CD4-positive, CD25-positive, alpha-beta regulatory T cell (primary cell): ENCODE data around the gene OPN1LW. TPM values are rescaled to one million over a fixed set of nuclear protein-coding genes. Genes with fewer than 3 reads are reported as not detected.
"Not testable (repeated sequence)": the region's sequence is repeated elsewhere in the genome, so short reads cannot be mapped to it uniquely, and the experiment has no call there.

Experiments
- ATAC-seq, 2 donors: fragments of 150-1000 bp; cut with Tn5 transposase; one replicate each; pipeline ENCODE4 v1.10.0; 2021; ENCODE audit warnings: low read depth in 2 of 2, moderate number of reproducible peaks in 2 of 2, moderate library complexity in 1 of 2
- DNase-seq, 3 donors: peaks; one replicate each; pipeline versions ENCODE4 v3.0.0 to v3.0.0-alpha.2; 2012 to 2022; ENCODE audit warnings: mixed read lengths in 1 of 3
- H3K27ac ChIP-seq: one replicate; pipeline ENCODE4 v1.7.0; 2013; ENCODE audit warnings: mild to moderate bottlenecking, low read length; ENCODE audit not compliant: insufficient read depth, poor library complexity, severe bottlenecking
- H3K27me3 ChIP-seq: one replicate; pipeline ENCODE4 v1.7.0; 2013; ENCODE audit warnings: low read length; ENCODE audit not compliant: control insufficient read depth, insufficient read depth
- H3K36me3 ChIP-seq: one replicate; pipeline ENCODE4 v1.7.0; 2013; ENCODE audit warnings: mild to moderate bottlenecking, low read length, moderate library complexity; ENCODE audit not compliant: control insufficient read depth, insufficient read depth
- H3K4me1 ChIP-seq: 2 replicates; pipeline ENCODE4 v1.7.0; 2013; ENCODE audit warnings: mild to moderate bottlenecking, low read length; ENCODE audit not compliant: insufficient read depth, control insufficient read depth, poor library complexity, severe bottlenecking
- H3K4me3 ChIP-seq: one replicate; pipeline ENCODE4 v1.7.0; 2013; ENCODE audit warnings: low read depth, mild to moderate bottlenecking, low read length, moderate library complexity
- H3K9me3 ChIP-seq, 2 experiments: 1 replicate in 1 of 2; 2 replicates in 1 of 2; pipeline ENCODE4 v1.7.0; 2013; ENCODE audit warnings: low read length in 2 of 2, mild to moderate bottlenecking in 1 of 2, moderate library complexity in 1 of 2; ENCODE audit not compliant: control insufficient read depth in 2 of 2
- H3K27ac Mint-ChIP-seq, 3 donors: one replicate each; pipeline ENCODE4 v1.8.0; 2020 to 2022; ENCODE audit warnings: mild to moderate bottlenecking in 3 of 3, mixed read lengths in 3 of 3, moderate library complexity in 2 of 3
- H3K27me3 Mint-ChIP-seq: one replicate; pipeline ENCODE4 v1.8.0; 2022; ENCODE audit warnings: mild to moderate bottlenecking, mixed read lengths
- H3K36me3 Mint-ChIP-seq: one replicate; pipeline ENCODE4 v1.8.0; 2020; ENCODE audit warnings: mixed read lengths
- H3K4me1 Mint-ChIP-seq, 4 donors: one replicate each; pipeline ENCODE4 v1.8.0; 2020 to 2022; ENCODE audit warnings: mixed read lengths in 4 of 4, mild to moderate bottlenecking in 1 of 4
- H3K4me3 Mint-ChIP-seq, 4 donors: one replicate each; pipeline ENCODE4 v1.8.0; 2020 to 2022; ENCODE audit warnings: mild to moderate bottlenecking in 4 of 4, mixed read lengths in 4 of 4, moderate library complexity in 3 of 4
- H3K9me3 Mint-ChIP-seq, 7 donors: one replicate each; pipeline ENCODE4 v1.8.0; 2020 to 2022; ENCODE audit warnings: mixed read lengths in 7 of 7, mild to moderate bottlenecking in 3 of 7, moderate library complexity in 2 of 7
- polyA plus RNA-seq, 4 donors: library from polyadenylated mRNA; unstranded; fragments of 300-500 nt; fragmentation: Illumina TruSeq; gene quantifications; one replicate each; pipeline ENCODE4 v1.2.3, GENCODE V29; 2021
- total RNA-seq: library from RNA; stranded (reverse); gene quantifications from one replicate; pipeline ENCODE4 v1.2.3, GENCODE V29; 2022

The OPN1LW gene
- total and polyA plus RNA-seq, 5 donors from 2014 or later = not detected

DNA sequence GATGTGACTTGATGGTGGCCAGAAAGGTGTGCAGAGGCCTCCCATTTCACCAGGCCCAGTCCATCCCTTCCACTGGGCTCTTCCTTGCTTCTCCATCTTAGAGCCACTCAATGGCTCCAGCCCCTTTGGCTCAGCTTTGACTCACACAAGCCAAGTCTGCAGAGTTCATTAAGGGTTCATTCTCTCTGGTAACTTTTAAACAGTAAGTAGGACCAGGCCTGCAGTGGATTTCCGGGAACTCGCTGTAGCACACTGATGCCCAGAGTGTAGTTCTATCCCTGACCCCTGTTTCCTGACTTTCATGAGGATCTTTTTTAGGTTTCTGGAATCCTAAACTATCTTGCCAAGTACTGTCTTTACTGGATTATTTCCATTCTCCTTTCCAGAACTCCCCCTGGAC lies 50.3 kb downstream of the OPN1LW start:
- not testable (repeated sequence) for ATAC-seq

DNA sequence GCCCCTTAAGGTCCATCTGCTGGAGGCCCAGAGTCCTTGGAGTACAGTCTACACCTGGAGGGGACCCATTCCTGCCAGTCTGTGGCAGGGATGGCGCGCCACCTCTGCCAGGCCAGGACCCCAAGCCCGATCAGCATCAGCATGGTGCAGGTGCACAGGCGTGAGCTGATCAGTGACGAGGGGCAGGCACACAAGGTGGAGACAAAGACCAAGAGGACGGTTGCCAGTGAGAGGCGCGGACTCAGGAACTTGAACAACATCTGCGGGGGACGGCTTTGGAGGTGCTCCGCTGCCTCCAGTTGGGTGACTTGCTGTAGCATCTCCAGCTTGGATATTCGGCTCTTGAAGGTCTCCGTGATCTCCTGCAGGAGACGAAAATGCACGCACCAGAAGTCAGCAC lies 52.4 kb downstream of the OPN1LW start:
- not testable (repeated sequence) for H3K4me1 ChIP-seq, H3K36me3 Mint-ChIP-seq, H3K4me3 ChIP-seq, H3K36me3 ChIP-seq, H3K4me3 Mint-ChIP-seq, H3K9me3 ChIP-seq, H3K4me1 Mint-ChIP-seq, H3K9me3 Mint-ChIP-seq, H3K27me3 Mint-ChIP-seq, H3K27me3 ChIP-seq, ATAC-seq, H3K27ac ChIP-seq, DNase-seq, H3K27ac Mint-ChIP-seq

More for the DNA sequence above, 50.3 kb downstream of the OPN1LW start:
- not testable (repeated sequence) for H3K4me3 ChIP-seq, H3K4me1 ChIP-seq, H3K27me3 ChIP-seq, H3K27ac ChIP-seq, H3K4me1 Mint-ChIP-seq, H3K9me3 ChIP-seq, DNase-seq, H3K9me3 Mint-ChIP-seq, H3K36me3 ChIP-seq, H3K27me3 Mint-ChIP-seq, H3K4me3 Mint-ChIP-seq, H3K27ac Mint-ChIP-seq, H3K36me3 Mint-ChIP-seq

Other genes with a start within 250 kb of the OPN1LW start
- not detected for gene AVPR2, start 239.6 kb upstream of the OPN1LW start, total RNA-seq
- not detected for gene AVPR2, start 239.6 kb upstream of the OPN1LW start, polyA plus RNA-seq
- gene ARHGAP4, start 218.0 kb upstream of the OPN1LW start, total RNA-seq = 459 TPM
- 10 to 100 TPM; 73.5 to 89.9 (median 80.2) TPM for gene ARHGAP4, start 218.0 kb upstream of the OPN1LW start, polyA plus RNA-seq
- gene NAA10, start 209.2 kb upstream of the OPN1LW start, total RNA-seq = 70.0 TPM
- 10 to 100 TPM; 72.4 to 99.8 (median 82.3) TPM for gene NAA10, start 209.2 kb upstream of the OPN1LW start, polyA plus RNA-seq
- gene RENBP, start 199.6 kb upstream of the OPN1LW start, total RNA-seq = 15.3 TPM
- gene RENBP, start 199.6 kb upstream of the OPN1LW start, polyA plus RNA-seq = 1 to 10 TPM in 2 of 4 donors, under 1 TPM in 2; 0.62 to 1.9 (median 1.1) TPM
- 71.6 TPM for gene HCFC1, start 172.4 kb upstream of the OPN1LW start, total RNA-seq
- 1 to 10 TPM; 3.0 to 4.3 (median 3.6) TPM for gene HCFC1, start 172.4 kb upstream of the OPN1LW start, polyA plus RNA-seq
- gene TMEM187, start 171.5 kb upstream of the OPN1LW start, total RNA-seq = 6.0 TPM
- gene TMEM187, start 171.5 kb upstream of the OPN1LW start, polyA plus RNA-seq = 10 to 100 TPM; 16.1 to 21.0 (median 17.7) TPM
- gene IRAK1, start 124.3 kb upstream of the OPN1LW start, total RNA-seq = 64.7 TPM
- 10 to 100 TPM; 23.7 to 29.5 (median 26.0) TPM for gene IRAK1, start 124.3 kb upstream of the OPN1LW start, polyA plus RNA-seq
- 180 TPM for gene MECP2, start 46.5 kb upstream of the OPN1LW start, total RNA-seq
- 10 to 100 TPM; 13.3 to 20.5 (median 15.2) TPM for gene MECP2, start 46.5 kb upstream of the OPN1LW start, polyA plus RNA-seq
- gene OPN1MW, start 38.4 kb downstream of the OPN1LW start, total RNA-seq = not detected
- not detected for gene OPN1MW, start 38.4 kb downstream of the OPN1LW start, polyA plus RNA-seq
- not detected for gene OPN1MW2, start 75.5 kb downstream of the OPN1LW start, total RNA-seq
- not detected for gene OPN1MW2, start 75.5 kb downstream of the OPN1LW start, polyA plus RNA-seq
- not detected for gene OPN1MW3, start 113.3 kb downstream of the OPN1LW start, total RNA-seq
- not detected for gene OPN1MW3, start 113.3 kb downstream of the OPN1LW start, polyA plus RNA-seq
- not detected for gene TEX28, start 150.9 kb downstream of the OPN1LW start, total RNA-seq
- gene TEX28, start 150.9 kb downstream of the OPN1LW start, polyA plus RNA-seq = not detected
- gene TKTL1, start 151.6 kb downstream of the OPN1LW start, total RNA-seq = 8.1 TPM
- 10 to 100 TPM; 21.0 to 34.3 (median 25.4) TPM for gene TKTL1, start 151.6 kb downstream of the OPN1LW start, polyA plus RNA-seq
- 1,918 TPM for gene FLNA, start 230.4 kb downstream of the OPN1LW start, total RNA-seq
- gene FLNA, start 230.4 kb downstream of the OPN1LW start, polyA plus RNA-seq = 100 to 1,000 TPM; 219 to 283 (median 250) TPM
- 133 TPM for gene EMD, start 235.1 kb downstream of the OPN1LW start, total RNA-seq
- 10 to 100 TPM; 31.8 to 44.0 (median 34.6) TPM for gene EMD, start 235.1 kb downstream of the OPN1LW start, polyA plus RNA-seq